Measurements from ENCODE around the gene LCN10. TPM values are rescaled to one million over a fixed set of nuclear protein-coding genes. Genes with fewer than 3 reads are reported as not detected.

The LCN10 gene
- polyA plus RNA-seq, 3 donors = 0.16 TPM; not detected in 2

DNA sequence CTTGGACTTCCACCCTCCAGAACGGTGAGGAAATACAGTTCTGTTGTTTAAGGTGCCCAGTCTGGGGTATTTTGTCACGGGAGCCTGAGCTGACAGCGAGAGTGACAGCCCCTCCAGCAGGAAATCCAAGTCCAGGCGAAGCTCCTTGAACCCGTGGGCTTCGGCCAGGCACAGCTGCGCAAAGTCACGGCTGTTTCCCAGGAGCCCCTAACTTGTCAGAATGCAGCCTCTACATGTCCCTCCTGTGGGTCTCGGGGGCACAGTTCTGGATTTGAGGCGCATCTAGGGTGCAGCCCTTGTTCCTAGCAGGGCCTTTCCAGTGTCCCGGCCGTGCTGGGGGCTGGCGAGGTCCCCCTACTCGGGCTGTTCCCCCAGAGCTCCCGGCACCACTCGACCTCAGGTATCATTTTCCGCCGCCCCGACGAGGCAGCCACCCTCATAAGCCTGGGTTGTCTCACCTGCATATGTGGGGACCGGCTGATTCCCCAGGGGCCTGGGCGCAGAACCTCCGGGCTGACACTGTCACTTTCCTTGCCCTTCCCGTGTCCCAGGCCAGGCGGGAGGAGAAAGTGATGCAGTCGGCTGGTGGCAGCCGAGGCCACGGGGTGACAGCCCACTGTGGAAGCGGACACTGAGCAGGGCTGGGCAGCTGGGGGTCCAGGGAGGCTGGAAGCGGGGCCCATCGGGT, 10.8 kb upstream of the LCN10 start:
- no peaks in the 10 kb centered on the region for H4K20me1 ChIP-seq (ENCODE audit: insufficient read depth, low read length)
- 96% methylated on average over 30 of the region's 31 CpGs for WGBS (ENCODE audit: insufficient coverage)
- H3K9me3 ChIP-seq (replicated peaks in 1 of 2; ENCODE audit: control insufficient read depth in 1 of 2, insufficient read depth in 1 of 2, low read length in 2 of 2) = peaks cover 25 to 38% of the 10 kb centered on the region in 2 donors
- Mint-ChIP-seq H3K36me3 (peaks cover 0 to 4% of the 10 kb centered on the region in 2 donors), H3K4me1 (peaks cover 10% of the 10 kb centered on the region), H3K4me3 (no peak overlapping the region), H3K27me3 (ENCODE audit: low read depth in 3 of 3) (peaks cover 5 to 25% (median 8%) of the 10 kb centered on the region in 3 donors), H3K9me3 (peaks cover 24 to 42% (median 39%) of the 10 kb centered on the region in 7 donors), H3K27ac (no peak overlapping the region)
- no peak for TF ChIP-seq CTCF (IDR thresholded peaks at IDR 0.05)
- no peak overlapping the region for H2AFZ ChIP-seq (ENCODE audit: insufficient read depth, low read depth, low read length, poor library complexity, severe bottlenecking)
- intact Hi-C loops (cut with micrococcal nuclease) = no loop called here
- H3K36me3 ChIP-seq (replicated peaks in 1 of 2; ENCODE audit: control insufficient read depth in 1 of 2, insufficient read depth in 2 of 2, low read length in 2 of 2) = no peaks in the 10 kb centered on the region
- no peak overlapping the region for H3K4me2 ChIP-seq (replicated peaks; ENCODE audit: extremely low read depth, low read length, poor library complexity, severe bottlenecking)
- DNase-seq = no peak
- H3K79me2 ChIP-seq (ENCODE audit: insufficient read depth, low read length) = no peaks in the 10 kb centered on the region
- H3K4me3 ChIP-seq (replicated peaks in 1 of 3; ENCODE audit: low read depth in 2 of 3, low read length in 3 of 3) = no peak overlapping the region
- no peaks in the 10 kb centered on the region for H3K27me3 ChIP-seq (ENCODE audit: control insufficient read depth in 2 of 2, insufficient read depth in 2 of 2, low read length in 2 of 2)
- H3K4me1 ChIP-seq (ENCODE audit: control insufficient read depth in 1 of 2, insufficient read depth in 2 of 2, low read length in 2 of 2) = no peaks in the 10 kb centered on the region
- no peak overlapping the region for H3K27ac ChIP-seq (ENCODE audit: low read depth in 1 of 2, low read length in 2 of 2)
- no peak overlapping the region for H3K9ac ChIP-seq (ENCODE audit: insufficient read depth, low read length, poor library complexity, severe bottlenecking)

- Histone ChIP-seq H3K36me3 (replicated peaks in 1 of 2; ENCODE audit: control insufficient read depth in 1 of 2, insufficient read depth in 2 of 2, low read length in 2 of 2) (no peaks in the 10 kb centered on the region), H3K27ac (ENCODE audit: low read depth in 1 of 2, low read length in 2 of 2) (no peak overlapping the region), H3K27me3 (ENCODE audit: control insufficient read depth in 2 of 2, insufficient read depth in 2 of 2, low read length in 2 of 2) (no peaks in the 10 kb centered on the region), H3K9me3 (replicated peaks in 1 of 2; ENCODE audit: control insufficient read depth in 1 of 2, insufficient read depth in 1 of 2, low read length in 2 of 2) (peaks cover 25 to 38% of the 10 kb centered on the region in 2 donors), H2AFZ (ENCODE audit: insufficient read depth, low read depth, low read length, poor library complexity, severe bottlenecking) (no peak overlapping the region), H3K79me2 (ENCODE audit: insufficient read depth, low read length) (no peaks in the 10 kb centered on the region), H4K20me1 (ENCODE audit: insufficient read depth, low read length) (no peaks in the 10 kb centered on the region), H3K4me2 (replicated peaks; ENCODE audit: extremely low read depth, low read length, poor library complexity, severe bottlenecking) (no peak overlapping the region), H3K4me1 (ENCODE audit: control insufficient read depth in 1 of 2, insufficient read depth in 2 of 2, low read length in 2 of 2) (no peaks in the 10 kb centered on the region), H3K9ac (ENCODE audit: insufficient read depth, low read length, poor library complexity, severe bottlenecking) (no peak overlapping the region), H3K4me3 (replicated peaks in 1 of 3; ENCODE audit: low read depth in 2 of 3, low read length in 3 of 3) (no peak overlapping the region)
- H3K27me3 Mint-ChIP-seq (ENCODE audit: low read depth in 3 of 3) = peaks cover 8 to 31% (median 8%) of the 10 kb centered on the region in 3 donors
- peaks cover 0 to 4% of the 10 kb centered on the region in 2 donors for H3K36me3 Mint-ChIP-seq
- intact Hi-C loops (cut with micrococcal nuclease) = no loop called here
- peaks cover 10% of the 10 kb centered on the region for H3K4me1 Mint-ChIP-seq
- no peak overlapping the region for H3K4me3 Mint-ChIP-seq
- peaks cover 24 to 41% (median 37%) of the 10 kb centered on the region in 7 donors for H3K9me3 Mint-ChIP-seq
- TF ChIP-seq CTCF (IDR thresholded peaks at IDR 0.05) = no peak
- peak overlapping the region in 1 of 7 donors; percentile 60 for H3K27ac Mint-ChIP-seq
- DNase-seq = no peak
These were observed 9.1 kb upstream of the LCN10 start for GRCh38 chr9:136751814-136752213.

Measured in CD14-positive monocyte (primary cell).